GM19043 (cell line): Measurements from ENCODE around the gene HNF1B.

Experiments
- ATAC-seq: cut with Tn5 transposase; IDR thresholded peaks from one replicate; pipeline ENCODE4 v1.9.1; 2021; ENCODE audit warnings: low read depth; ENCODE audit not compliant: unreplicated experiment

The HNF1B gene

GRCh38 chr17:37762666-37763065, 17.8 kb upstream of the HNF1B start:
- no peak for ATAC-seq

GRCh38 chr17:37761961-37762360, 17.1 kb upstream of the HNF1B start:
- no peak for ATAC-seq

- ATAC-seq = peak; percentile 62
Measured at GRCh38 chr17:37761059-37761458, 16.2 kb upstream of the HNF1B start.

- ATAC-seq = no peak
Measured at GRCh38 chr17:37759014-37759637, 14.3 kb upstream of the HNF1B start.

- ATAC-seq = no peak
Measured at GRCh38 chr17:37756051-37756450, 11.2 kb upstream of the HNF1B start.

GRCh38 chr17:37755455-37755854, 10.6 kb upstream of the HNF1B start:
- no peak for ATAC-seq

- ATAC-seq = no peak
Measured at GRCh38 chr17:37754363-37754762, 9.5 kb upstream of the HNF1B start.

GRCh38 chr17:37752482-37752881, 7.6 kb upstream of the HNF1B start:
- no peak for ATAC-seq

- no peak for ATAC-seq
Measured at GRCh38 chr17:37750768-37751475, 6.1 kb upstream of the HNF1B start.

GRCh38 chr17:37750292-37750691, 5.4 kb upstream of the HNF1B start:
- no peak for ATAC-seq

- ATAC-seq = no peak
Measured at GRCh38 chr17:37747222-37747621, 2.4 kb upstream of the HNF1B start.

GRCh38 chr17:37746617-37747016, 1.8 kb upstream of the HNF1B start:
- no peak for ATAC-seq

- ATAC-seq = no peak
Measured at GRCh38 chr17:37745801-37746426, 1.1 kb upstream of the HNF1B start.

GRCh38 chr17:37744633-37744927, 279 bp downstream of the HNF1B start:
- no peak for ATAC-seq

- ATAC-seq = no peak
Measured at GRCh38 chr17:37743875-37744632, 805 bp downstream of the HNF1B start.

GRCh38 chr17:37743612-37743874, 1.3 kb downstream of the HNF1B start:
- no peak for ATAC-seq

GRCh38 chr17:37742762-37743611, 1.9 kb downstream of the HNF1B start:
- no peak for ATAC-seq

GRCh38 chr17:37742116-37742761, 2.6 kb downstream of the HNF1B start:
- ATAC-seq = no peak

GRCh38 chr17:37741341-37742115, 3.3 kb downstream of the HNF1B start:
- ATAC-seq = no peak

- no peak for ATAC-seq
Measured at GRCh38 chr17:37740915-37741314, 3.9 kb downstream of the HNF1B start.
